ENCODE data around the gene ZNF385D.

ZNF385D gene

GRCh38 chr3:21673393-21673792, 77.6 kb downstream of the ZNF385D start:
- DNase-seq (ENCODE audit: low read depth in 3 of 3): no peak

- no peak for DNase-seq (ENCODE audit: low read depth in 3 of 3)
Observed at GRCh38 chr3:21672303-21672702, 78.7 kb downstream of the ZNF385D start.

- no peak for DNase-seq (ENCODE audit: low read depth in 3 of 3)
Observed at GRCh38 chr3:21670386-21670785, 80.6 kb downstream of the ZNF385D start.

GRCh38 chr3:21668012-21668411, 83.0 kb downstream of the ZNF385D start:
- no peak for DNase-seq (ENCODE audit: low read depth in 3 of 3)

GRCh38 chr3:21665444-21666100, 85.4 kb downstream of the ZNF385D start:
- no peak for DNase-seq (ENCODE audit: low read depth in 3 of 3)

- no peak for DNase-seq (ENCODE audit: low read depth in 3 of 3)
Observed at GRCh38 chr3:21664996-21665395, 86.0 kb downstream of the ZNF385D start.

- no peak for DNase-seq (ENCODE audit: low read depth in 3 of 3)
Observed at GRCh38 chr3:21662403-21662802, 88.6 kb downstream of the ZNF385D start.

GRCh38 chr3:21654662-21655061, 96.3 kb downstream of the ZNF385D start:
- no peak for DNase-seq (ENCODE audit: low read depth in 3 of 3)

- DNase-seq (ENCODE audit: low read depth in 3 of 3): no peak
Observed at GRCh38 chr3:21654241-21654640, 96.8 kb downstream of the ZNF385D start.

GRCh38 chr3:21649519-21649918, 101.5 kb downstream of the ZNF385D start:
- no peak for DNase-seq (ENCODE audit: low read depth in 3 of 3)

- no peak for DNase-seq (ENCODE audit: low read depth in 3 of 3)
Observed at GRCh38 chr3:21647961-21648360, 103.0 kb downstream of the ZNF385D start.

- DNase-seq (ENCODE audit: low read depth in 3 of 3): no peak
Observed at GRCh38 chr3:21645121-21645897, 105.7 kb downstream of the ZNF385D start.

- no peak for DNase-seq (ENCODE audit: low read depth in 3 of 3)
Observed at GRCh38 chr3:21644268-21644667, 106.7 kb downstream of the ZNF385D start.

GRCh38 chr3:21643752-21644151, 107.3 kb downstream of the ZNF385D start:
- DNase-seq (ENCODE audit: low read depth in 3 of 3): no peak

GRCh38 chr3:21642433-21642832, 108.6 kb downstream of the ZNF385D start:
- DNase-seq (ENCODE audit: low read depth in 3 of 3): no peak

- DNase-seq (ENCODE audit: low read depth in 3 of 3): no peak
Observed at GRCh38 chr3:21641959-21642358, 109.1 kb downstream of the ZNF385D start.

GRCh38 chr3:21638488-21638887, 112.5 kb downstream of the ZNF385D start:
- DNase-seq (ENCODE audit: low read depth in 3 of 3): no peak

GRCh38 chr3:21634112-21634511, 116.9 kb downstream of the ZNF385D start:
- DNase-seq (ENCODE audit: low read depth in 3 of 3): no peak

GRCh38 chr3:21624524-21624923, 126.5 kb downstream of the ZNF385D start:
- no peak for DNase-seq (ENCODE audit: low read depth in 3 of 3)

GRCh38 chr3:21621181-21621651, 129.8 kb downstream of the ZNF385D start:
- DNase-seq (ENCODE audit: low read depth in 3 of 3): no peak

GRCh38 chr3:21620511-21621155, 130.4 kb downstream of the ZNF385D start:
- no peak for DNase-seq (ENCODE audit: low read depth in 3 of 3)

- no peak for DNase-seq (ENCODE audit: low read depth in 3 of 3)
Observed at GRCh38 chr3:21618695-21619094, 132.3 kb downstream of the ZNF385D start.
